Renal cortical epithelial cell (primary cell): ENCODE results near the gene CTNS. TPM values are rescaled to one million over a fixed set of nuclear protein-coding genes. Genes with fewer than 3 reads are reported as not detected.
"Not testable (repeated sequence)": the region's sequence is repeated elsewhere in the genome, so short reads cannot be mapped to it uniquely, and the experiment has no call there.

Experiments
- DNase-seq: peaks from one replicate; pipeline ENCODE4 v3.0.0-alpha.2; 2011; ENCODE audit warnings: low read depth
- total RNA-seq: library from RNA; depleted of rRNA; stranded (reverse); fragments of >200 nt; gene quantifications from 2 replicates; pipeline ENCODE4 v1.2.3, GENCODE V29; 2014

CTNS gene
- total RNA-seq, 1 donor from 2014 or later: 17.8 TPM

DNA sequence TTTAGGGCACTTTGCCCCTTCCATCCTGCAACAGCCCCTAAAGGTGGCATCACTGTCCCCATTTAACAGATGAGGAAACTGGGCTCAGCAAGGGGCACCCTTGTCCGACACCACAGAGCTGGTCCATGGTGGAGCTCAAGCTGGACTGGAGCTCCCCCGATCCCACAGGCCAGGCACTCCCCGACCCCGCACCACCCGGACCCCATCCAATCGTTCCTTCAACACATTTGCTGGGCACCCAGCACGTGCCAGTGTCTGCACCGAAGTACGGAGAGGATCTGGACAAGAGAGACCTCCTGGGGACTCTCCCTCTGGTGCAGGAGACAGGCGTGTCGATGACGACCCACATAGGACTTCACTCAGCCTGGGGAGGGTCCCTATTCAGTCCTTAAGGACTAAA, 45.5 kb downstream of the CTNS start:
- no peak for DNase-seq

GRCh38 chr17:3683054-3683511, 46.5 kb downstream of the CTNS start:
- no peak for DNase-seq

GRCh38 chr17:3685174-3685573, 48.6 kb downstream of the CTNS start:
- DNase-seq: no peak

- DNase-seq: no peak
These were observed 51.5 kb downstream of the CTNS start for GRCh38 chr17:3688027-3688553.

GRCh38 chr17:3688852-3689261, 52.3 kb downstream of the CTNS start:
- DNase-seq: no peak

DNA sequence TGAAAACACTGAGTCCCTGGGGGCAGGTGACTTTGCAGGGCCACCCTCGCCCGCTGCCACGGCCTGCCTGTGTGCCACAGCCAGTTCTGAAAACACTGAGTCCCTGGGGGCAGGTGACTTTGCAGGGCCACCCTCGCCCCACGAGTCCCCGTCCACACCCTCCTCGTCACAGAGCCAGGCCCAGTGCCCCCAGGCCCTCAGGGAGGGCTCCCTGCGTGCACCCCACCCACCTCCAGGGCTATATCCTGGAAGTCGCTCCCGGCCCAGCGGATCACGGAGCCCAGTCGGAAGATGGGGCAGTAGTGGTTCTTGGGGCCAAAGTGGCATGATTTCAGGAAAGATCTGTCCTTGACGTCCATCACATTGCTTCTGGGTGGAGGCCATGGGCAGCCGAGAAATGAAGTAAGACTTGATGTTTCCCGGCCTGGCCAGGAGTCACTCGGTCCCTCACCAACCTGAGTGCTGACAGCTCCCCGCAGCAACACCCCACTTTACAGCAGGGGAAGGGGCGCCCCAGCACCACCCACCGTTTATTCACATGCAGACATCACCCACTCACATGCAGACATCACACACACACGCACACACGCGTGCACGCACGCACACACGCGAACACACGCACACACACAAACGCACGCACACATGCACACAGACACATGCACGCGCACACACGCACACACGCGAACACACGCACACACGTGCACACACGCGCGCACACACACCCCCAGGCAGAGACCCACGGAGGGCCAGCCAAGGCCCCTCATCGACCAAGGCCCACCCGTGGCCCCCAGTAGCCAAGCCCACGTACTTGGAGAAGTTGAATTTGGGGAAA, 52.9 kb downstream of the CTNS start:
- DNase-seq: no peak

GRCh38 chr17:3690094-3690715, 53.6 kb downstream of the CTNS start:
- DNase-seq: no peak

DNA sequence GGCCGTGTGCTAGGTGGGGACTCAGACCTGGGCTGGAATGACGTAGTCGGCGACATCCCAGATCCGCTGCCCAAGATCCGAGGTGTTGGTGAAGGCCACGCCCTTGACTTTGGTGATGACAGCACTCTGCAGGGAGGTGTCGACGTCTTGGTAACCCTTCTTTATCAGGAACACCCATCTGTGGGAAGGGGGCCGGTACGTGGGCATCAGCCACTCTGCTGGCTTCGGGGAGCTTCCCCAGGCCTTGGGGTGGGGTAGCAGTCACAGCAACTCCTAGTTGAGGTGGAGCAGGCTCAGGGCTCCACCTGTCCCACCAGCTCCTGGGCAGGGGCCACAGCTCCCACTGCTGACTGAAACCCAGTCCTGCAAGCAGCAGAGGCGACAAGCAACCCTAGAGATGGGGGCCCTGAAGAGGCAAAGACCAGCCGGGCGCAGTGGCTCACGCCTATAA, 55.1 kb downstream of the CTNS start:
- no peak for DNase-seq

DNA sequence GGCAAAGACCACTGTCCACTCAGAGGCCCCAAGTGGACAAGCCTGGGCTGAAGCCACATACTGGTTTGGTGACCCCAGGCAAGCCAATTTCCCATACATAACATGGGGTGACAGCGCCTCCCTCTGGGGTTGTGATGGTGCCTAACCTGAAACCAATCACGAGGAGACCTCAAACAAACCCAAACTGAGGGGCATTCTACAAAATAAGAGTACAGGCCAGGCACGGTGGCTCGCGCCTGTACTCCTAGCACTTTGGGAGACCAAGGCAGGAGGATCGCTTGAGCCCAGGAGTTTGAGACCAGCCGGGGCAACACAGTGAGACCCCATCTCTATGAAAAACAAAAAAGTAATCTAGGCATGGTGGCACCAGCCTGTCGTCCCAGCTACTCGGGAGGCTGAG, 55.8 kb downstream of the CTNS start:
- DNase-seq: no peak

GRCh38 chr17:3693141-3693540, 56.6 kb downstream of the CTNS start:
- DNase-seq: no peak

DNA sequence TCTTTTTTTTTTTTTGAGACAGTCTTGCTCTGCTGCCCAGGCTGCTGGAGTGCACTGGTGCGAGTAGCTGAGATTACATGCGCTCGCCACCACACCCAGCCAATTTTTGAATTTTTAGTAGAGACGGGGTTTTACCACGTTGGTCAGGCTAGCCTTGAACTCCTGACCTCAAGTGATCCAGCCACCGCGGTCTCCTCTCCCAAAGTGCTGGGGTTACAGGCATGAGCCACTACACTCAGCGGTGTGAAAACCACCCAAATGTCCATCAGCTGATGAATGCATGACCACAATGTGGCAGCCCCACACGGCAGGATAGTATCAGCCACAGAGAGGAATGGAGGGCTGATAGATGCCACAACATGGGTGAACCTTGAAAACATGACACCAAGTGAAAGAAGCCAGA, 57.3 kb downstream of the CTNS start:
- DNase-seq: no peak

DNA sequence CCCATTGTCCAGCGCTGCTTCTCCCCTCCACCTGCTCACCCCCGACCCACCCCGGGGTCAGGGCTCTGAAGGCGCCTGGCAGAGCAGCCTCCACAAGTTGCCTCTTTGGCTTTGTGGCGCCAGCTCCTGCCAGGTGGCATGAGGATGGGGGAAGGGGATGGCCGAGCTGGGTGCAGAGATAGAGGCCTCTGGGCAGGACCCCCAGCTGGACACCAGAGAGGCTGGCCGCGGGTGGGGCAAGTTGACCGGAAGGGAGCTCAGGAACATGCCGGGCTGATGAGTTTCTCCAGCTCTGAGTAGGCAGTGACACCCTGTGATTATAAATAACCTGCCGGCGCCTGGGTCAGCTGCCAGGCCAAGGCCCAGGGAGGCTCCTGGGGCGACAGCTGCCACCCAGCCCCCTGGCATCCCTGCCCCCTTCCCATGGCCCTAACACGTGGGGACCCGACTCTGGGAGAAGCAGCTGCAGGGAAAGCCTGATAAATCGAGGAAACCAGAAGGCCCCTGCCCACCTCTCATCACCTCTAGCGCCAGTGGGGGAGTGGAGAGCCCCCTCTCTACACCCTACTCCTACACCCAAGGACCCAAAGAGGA, 58.7 kb downstream of the CTNS start:
- DNase-seq: no peak

- no peak for DNase-seq
These were observed 59.3 kb downstream of the CTNS start, which contains the start of gene P2RX5 for GRCh38 chr17:3695723-3696411. TSS of gene P2RX5 (minus strand) at chr17:3696155. CDS start at chr17:3696005, 150 bp downstream.

DNA sequence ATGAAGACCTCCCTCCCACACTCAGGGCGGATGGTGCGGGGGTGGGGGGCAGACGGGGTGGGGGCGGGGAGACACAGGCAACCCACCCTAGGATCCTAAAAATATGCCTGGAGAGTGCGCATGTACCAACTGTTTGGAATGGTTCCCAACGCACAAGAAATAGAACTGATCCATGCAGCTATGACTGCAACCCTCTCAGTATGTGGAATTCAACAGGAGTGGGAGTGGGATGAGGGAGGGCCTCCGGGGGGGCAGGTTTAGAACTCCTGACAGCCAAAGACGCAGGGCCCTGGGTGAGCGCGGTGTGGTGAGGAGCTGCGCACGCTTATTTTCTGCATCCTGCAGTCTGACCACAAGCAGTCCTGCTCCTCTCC, 60.5 kb downstream of the CTNS start:
- no peak for DNase-seq

DNA sequence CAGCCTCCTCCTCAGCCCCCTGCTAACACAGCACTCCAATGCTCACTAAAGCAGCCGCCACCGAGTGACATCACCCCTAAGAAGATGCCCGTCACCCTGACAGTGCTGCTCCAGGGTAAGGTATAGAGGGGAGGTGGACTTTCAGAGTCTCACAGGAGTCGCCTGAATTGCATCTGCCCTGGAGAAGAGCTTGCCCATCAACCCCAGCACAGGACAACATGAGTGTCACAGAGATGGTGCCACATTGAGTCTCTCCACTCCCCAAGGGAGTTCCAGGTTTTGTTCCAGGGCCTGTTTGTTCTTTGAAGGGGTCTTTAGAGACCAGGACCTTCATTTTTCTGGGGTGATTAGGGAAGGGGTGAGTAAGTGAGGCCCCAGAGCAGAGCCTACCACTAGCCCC, 61.6 kb downstream of the CTNS start:
- no peak for DNase-seq

DNA sequence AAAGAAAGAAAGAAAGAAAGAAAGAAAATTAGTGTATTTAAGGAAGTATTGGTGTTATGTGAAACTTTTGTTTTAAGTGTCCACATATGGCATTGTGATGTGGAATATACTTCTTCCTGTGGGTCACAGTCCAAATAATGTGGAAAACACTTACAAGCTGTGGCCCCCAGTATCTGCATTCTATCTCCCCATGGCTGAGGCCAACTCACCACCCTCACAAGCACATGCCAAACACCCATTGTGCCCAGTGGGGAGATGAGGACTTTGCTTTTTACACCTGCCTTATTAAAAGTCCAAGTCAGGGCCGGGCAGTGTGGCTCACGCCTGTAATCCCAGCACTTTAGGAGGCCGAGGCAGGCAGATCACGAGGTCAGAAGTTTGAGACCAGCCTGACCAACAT, 63.4 kb downstream of the CTNS start:
- no peak for DNase-seq

GRCh38 chr17:3702041-3702539, 65.5 kb downstream of the CTNS start:
- not testable (repeated sequence) for DNase-seq

GRCh38 chr17:3704931-3705717, 68.6 kb downstream of the CTNS start:
- no peak for DNase-seq

GRCh38 chr17:3705718-3705984, 69.1 kb downstream of the CTNS start:
- DNase-seq: not testable (repeated sequence)

DNA sequence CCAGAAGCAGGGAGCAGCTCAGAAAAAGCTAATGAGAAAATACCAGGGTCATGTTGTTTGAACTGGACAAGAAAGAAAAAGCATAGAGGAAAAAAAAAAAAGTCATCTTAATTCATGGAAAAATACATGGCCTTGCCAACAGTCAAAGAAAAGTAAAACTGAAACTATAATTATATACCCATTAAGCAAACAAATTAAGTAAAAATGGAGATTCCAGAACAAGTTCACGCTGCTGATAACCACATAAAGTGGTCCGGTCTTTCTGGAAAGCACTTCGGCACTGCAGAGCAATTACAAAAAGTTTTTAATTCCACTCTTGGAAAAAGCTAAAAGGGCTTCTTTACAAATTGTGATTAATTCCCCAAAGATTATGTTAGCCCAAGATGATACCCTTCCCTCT, 71.8 kb downstream of the CTNS start:
- no peak for DNase-seq

DNA sequence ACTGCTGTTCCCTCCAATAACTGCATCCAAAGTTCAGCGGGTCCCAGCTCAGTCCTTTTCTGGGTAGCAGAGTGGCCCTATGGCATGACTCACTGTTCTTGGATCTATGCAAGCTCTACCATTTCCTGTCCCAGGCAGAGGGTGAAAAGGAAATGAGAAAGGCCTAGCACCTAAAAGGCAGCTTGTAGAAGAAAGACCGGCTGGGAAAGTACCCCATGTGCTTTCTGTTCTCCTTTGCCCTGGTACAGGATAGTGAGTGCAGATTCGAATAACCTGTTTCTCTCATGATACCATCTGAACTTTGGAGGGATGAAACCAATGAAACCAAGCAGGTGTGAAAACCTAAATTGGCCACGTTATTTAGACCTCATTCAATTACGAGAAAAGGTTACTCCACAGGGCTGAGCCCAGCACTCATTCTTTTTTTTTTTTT, 74.4 kb downstream of the CTNS start:
- DNase-seq: peak; percentile 71
